ENCODE data around the gene ANOS1.
"Not testable (repeated sequence)": the region's sequence is repeated elsewhere in the genome, so short reads cannot be mapped to it uniquely, and the experiment has no call there.

Gene ANOS1, protein sequence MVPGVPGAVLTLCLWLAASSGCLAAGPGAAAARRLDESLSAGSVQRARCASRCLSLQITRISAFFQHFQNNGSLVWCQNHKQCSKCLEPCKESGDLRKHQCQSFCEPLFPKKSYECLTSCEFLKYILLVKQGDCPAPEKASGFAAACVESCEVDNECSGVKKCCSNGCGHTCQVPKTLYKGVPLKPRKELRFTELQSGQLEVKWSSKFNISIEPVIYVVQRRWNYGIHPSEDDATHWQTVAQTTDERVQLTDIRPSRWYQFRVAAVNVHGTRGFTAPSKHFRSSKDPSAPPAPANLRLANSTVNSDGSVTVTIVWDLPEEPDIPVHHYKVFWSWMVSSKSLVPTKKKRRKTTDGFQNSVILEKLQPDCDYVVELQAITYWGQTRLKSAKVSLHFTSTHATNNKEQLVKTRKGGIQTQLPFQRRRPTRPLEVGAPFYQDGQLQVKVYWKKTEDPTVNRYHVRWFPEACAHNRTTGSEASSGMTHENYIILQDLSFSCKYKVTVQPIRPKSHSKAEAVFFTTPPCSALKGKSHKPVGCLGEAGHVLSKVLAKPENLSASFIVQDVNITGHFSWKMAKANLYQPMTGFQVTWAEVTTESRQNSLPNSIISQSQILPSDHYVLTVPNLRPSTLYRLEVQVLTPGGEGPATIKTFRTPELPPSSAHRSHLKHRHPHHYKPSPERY

DNA sequence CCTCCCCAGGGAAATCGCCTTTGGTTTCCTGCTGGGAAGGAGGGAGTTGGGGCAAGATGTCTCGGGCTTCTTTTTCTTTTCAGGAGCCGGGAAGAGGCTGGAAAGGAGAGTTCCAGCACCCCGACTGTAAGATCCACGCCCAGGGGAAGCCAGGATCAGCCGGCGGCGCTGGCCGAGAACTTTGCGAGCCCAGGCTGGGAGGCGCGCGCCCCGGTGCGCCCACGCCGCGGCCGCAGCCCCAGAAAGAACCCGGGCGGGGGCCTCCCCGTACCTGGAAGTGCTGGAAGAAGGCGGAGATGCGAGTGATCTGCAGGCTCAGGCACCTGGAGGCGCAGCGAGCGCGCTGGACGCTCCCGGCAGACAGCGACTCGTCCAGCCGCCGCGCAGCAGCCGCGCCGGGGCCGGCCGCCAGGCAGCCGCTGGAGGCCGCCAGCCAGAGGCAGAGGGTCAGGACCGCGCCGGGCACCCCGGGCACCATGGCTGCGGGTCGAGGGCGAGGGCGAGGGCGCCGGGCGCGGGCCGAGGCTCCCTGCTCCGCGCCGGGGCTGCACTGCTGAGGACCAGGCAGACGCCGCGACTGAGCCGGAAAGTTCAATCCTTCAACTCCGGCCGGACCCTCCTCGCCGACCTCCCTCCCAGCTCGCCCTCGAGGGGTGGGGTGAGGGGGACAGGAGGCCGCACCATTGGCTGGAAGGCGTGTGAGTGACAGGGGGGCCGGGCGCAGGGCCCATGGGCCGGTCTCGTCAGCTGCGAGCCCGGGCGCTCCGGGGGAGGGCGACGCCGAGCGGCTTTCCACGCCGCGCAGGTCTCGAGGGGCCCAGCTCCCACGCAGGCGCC is at the start of gene ANOS1:
ANOS1 (minus strand) TSS at position 579 of the 837 bp plus-strand sequence; CDS start at position 478, 101 bp downstream.
- DNase-seq (ENCODE audit: low read depth, low spot score): no peak

DNA sequence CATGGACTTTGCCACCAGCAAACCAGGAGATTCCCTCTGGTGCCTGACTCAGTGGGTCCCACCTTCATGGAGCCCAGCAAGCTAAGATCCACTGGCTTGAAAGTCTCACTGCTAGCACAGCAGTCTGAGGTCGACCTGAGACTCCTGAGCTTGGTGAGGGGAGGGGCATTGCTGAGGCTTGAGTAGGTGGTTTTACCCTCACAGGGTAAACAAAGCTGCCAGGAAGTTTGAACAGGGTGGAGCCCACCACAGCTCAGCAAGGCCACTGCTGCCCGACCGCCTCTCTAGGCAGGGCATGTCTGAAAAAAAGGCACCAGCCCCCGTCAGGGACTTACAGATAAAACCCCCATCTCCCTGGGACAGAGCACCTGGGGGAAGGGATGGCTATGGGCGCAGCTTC is 41.2 kb upstream of the ANOS1 start:
- DNase-seq (ENCODE audit: low read depth, low spot score): no peak

DNA sequence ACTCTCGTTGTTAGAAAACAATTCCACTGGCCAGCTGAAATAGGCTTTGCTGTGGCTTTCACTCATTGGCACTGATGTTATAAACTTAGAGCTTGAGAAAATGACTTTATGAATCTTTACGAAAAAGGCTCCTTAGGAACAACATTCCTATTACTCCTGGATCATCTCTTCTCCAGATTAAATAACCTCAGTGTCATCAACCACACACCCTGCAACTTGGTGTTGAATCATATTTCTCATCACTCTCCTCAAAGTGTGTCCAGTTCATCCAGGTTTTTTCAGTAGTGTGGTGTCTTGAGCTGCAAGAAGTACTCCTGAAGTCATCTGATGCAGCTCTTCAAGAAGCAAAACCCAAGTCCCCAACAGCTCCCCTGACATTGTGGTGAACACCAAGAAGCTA is 28.1 kb upstream of the ANOS1 start:
- DNase-seq (ENCODE audit: low read depth, low spot score): no peak

DNA sequence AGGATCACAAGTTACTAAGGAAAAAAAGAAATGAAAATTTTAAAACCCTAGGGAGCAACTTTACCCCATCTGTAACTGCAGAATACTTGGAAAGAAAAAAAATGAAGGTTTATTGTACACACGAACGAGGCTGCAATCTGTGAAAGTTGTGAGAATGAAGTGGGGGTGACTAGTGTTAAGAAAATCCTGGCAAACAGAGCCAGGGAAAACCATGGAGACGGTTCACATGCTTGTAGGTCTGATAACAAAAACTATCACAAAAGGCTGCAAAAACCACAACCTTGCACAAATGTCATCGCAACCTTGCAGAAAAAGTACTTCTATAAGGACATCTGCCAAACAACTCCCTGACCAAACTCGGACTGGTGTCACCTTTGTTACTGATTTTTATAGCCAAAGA is 26.8 kb upstream of the ANOS1 start:
- not testable (repeated sequence) for DNase-seq (ENCODE audit: low read depth, low spot score)

DNA sequence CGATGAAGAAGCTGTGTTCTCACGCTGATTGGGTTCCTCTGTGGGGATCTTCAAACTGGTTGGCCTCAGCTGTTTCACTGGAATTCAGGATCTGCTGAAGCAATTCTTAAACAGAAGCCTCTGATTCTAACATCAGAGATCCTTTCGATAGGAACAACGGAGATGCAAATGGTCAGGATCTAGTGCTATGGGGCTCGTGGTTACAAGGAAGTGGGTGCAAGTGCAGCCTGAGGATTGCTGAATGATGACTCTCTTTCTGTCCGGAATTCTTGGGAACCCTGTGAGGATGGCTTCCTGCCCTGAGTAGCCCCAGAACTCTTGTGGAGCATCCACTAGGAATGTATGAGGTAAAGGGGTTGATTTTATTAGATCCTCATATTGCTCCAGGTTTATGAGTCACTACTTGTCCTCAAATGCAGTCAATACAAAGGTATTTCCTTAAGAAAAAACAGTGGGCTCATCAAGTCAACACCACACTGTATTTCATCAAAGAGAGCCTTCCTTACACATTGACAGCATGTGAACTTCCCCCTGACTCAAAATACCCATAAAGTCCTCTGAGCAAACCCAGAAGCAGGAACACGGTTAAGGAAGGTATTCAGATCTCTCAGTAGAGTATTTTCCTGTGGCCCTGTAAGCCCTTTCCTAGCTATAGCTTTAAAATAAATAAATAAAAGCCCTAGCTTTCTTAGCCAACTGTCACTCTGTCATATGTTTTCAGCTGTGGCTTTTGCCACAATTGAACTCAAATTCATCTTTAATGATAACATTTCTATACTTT is 25.9 kb upstream of the ANOS1 start:
- DNase-seq (ENCODE audit: low read depth, low spot score): not testable (repeated sequence)

DNA sequence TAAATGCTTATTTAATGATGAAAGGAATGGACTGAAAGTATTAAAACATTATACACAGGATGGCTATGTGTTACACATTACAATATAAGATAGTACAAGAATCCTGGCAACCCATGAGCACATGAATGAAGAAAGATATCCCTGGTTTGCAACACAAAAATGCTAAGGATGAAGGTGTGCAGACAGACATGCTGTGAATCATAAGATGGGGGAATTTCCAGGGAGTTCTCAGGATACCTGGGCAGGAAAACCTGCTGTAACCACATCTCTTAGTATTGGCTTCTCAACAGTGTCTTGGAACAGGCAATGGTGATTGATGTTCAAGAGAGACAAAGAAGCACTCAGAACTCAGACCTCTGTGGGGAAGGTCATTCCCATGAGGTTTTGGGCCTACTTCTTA is 23.9 kb upstream of the ANOS1 start:
- no peak for DNase-seq (ENCODE audit: low read depth, low spot score)

DNA sequence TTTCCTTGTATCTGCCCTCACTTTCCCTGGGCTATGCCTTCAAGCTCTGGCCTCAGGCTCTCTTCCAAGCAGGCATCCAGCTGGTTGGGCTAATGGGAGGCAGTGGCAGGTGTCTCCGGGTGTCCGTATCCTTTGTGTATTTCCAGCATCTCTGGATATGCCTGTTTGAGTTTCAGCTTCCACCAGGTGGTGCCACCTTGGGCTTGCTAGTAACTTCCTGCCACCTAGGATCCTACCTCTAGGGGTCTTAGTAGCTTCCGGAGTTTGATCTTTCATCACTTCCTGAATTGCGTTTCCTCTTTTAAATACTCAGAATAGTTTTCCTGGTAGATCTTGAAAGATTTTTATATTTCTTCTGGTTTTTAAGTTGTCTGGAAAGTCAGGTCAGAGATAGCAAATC is 23.2 kb upstream of the ANOS1 start:
- DNase-seq (ENCODE audit: low read depth, low spot score): no peak

DNA sequence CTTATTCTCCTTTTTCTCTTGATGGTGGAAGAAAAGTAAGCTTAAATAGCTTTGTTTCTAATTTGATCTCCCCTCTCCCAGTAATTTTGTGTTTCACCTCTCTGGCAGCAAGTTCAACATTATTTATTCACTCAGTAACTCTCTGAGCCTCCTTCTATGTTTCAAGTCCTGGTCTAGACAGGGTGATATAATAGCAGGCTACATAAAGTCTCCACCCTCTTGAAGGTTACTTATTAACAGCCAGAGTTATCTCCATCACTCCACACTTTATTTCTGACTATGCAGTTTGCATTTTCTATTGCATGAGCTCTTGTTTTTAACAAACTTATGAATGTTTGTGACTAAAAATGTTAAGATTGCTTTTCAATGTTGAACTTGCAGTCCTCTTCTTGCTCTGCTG is 17.8 kb upstream of the ANOS1 start:
- DNase-seq (ENCODE audit: low read depth, low spot score): no peak

DNA sequence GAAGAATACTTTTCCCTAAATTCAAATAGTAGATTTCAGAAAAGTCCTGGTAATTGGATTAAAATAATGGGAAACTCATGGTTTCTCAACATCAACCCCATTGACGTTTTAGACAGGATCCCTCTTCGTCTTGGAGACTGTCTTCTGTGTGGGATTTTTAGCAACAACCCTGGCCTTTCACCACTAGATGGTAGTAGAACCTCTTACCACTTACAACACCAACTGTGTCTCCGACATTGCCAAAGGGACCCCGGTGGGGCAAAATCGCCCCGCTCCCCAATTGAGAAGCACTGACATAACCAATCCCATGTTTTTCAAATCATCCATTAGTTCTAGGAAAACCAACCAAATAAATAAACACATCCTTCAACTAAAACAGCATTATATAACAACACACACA is 16.9 kb upstream of the ANOS1 start:
- no peak for DNase-seq (ENCODE audit: low read depth, low spot score)

DNA sequence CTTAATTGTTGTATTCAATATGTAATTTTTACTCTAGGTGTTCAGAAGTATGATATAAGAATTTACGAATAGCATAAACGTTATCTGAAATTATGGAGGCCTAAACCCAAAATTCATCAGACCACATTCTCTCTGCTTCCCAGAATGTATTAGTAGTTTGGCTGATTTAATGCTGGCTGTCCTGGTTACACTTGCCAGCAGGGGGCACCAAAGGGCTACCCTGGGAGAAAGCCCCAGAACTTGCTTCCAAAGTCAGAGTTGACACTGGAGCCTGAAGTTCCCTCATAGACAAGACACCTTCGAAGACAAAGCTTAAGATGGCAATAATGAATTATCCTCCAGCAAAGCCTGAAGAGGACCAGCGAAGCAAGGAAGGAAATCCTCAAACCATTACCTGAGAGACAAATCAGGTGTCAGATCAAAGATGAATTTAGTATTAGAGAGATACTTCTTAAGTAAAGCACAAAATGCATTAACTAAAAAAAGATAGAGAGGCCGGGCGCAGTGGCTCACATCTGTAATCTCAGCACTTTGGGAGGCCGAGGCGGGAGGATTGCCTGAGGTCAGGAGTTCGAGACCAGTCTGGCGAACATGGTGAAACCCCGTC is 11.3 kb upstream of the ANOS1 start:
- peak; percentile 12 for DNase-seq (ENCODE audit: low read depth, low spot score)

DNA sequence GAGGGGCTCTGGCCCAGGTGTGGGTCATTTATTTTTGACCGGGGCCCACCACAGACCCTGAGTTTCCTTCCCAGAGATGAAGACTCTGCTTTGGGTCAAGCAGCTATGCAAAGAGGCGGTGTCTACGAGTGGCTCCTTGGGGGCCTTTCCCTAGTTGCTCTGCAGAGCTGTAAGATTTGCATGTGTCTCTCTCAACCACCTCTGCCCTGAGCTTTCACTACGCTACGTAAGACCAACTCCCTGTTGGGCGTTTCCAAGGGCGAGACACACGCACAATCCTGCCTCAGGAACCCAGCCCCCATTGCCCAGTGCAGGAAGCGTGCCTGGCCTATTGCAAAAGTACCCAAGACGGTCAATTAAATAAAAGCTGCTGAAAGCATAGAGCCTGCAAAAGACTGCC is 10.0 kb upstream of the ANOS1 start:
- DNase-seq (ENCODE audit: low read depth, low spot score): no peak

DNA sequence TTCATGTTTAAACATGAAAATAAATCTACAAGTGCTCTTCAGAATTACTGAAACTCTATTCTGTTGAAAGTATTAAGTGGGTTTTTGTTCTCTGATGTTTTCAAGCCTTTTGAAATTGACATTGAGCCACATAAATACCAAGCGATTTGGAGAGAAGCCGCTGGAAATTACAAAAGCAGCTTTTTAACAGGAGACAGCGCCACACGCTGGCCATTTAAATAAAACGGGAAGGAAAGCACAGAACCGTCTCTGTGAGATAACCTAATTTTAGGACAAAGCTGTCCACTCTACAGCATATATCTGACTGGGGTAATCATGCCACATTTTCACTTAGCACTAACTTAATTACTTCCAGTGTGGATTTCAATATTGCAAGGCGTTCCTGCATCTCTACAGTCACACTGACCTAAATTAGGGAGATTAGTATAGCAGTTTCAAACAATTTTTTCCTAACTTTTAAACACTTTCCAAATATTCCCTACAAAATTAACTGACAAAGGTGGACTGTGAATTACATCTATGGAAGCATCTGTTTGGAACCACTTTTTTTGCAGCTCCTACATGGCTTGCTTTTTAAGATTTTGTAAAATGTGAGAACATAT is 6.8 kb upstream of the ANOS1 start:
- DNase-seq (ENCODE audit: low read depth, low spot score): no peak

DNA sequence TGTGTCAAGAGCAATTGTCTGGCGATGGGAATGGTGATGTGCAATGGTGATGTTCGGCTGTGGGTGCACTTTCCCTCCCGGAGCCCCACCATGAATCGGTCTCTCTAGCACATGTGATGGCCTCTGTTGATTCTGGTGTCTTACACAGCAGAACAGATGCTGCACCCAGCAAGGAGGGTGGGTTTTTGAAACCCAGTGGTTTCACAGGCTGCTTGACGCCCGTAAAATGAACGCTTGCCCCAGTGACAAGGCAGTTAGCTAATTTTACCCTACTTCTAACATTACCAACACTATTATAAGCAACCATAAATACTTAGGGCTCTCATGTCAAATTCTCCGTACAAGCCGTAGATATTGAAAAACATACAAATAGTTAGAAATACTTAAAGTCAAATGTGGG is 5.9 kb upstream of the ANOS1 start:
- no peak for DNase-seq (ENCODE audit: low read depth, low spot score)

DNA sequence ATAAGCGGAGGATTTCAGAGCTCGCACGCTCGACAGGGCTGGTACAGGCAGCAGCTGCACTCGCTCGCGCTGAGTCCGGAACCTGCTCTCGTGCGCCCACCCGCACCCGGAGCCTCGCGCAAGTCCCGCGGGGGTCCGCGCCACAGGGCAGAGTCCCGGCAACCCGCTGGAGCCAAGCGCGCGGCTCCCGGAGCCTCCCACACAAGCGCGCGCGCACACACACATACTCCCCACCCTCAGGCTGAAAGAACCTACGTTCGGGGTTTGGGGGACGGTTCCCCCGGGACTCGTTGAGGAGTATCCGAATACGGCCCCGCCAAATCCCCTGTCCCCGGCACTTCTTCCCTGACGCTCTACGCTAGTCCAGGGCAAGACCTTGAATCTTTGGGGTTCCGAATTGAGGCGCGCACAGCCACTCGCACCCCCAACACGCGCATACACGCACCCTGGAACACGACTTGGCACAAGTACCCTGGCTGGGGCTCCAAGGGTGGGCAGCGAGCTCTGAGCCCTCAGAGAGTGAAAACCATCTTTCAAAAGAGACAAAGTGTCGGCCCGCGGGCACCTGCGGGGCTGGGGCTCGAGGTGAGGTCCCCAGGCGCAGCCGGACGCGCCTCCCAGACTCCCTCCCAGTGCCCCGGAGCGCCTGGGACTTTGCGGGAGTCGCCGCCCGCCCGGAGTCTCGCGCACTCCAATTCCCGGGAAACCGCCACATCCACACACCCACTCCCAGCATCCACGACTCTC is 952 bp downstream of the ANOS1 start:
- DNase-seq (ENCODE audit: low read depth, low spot score): no peak

DNA sequence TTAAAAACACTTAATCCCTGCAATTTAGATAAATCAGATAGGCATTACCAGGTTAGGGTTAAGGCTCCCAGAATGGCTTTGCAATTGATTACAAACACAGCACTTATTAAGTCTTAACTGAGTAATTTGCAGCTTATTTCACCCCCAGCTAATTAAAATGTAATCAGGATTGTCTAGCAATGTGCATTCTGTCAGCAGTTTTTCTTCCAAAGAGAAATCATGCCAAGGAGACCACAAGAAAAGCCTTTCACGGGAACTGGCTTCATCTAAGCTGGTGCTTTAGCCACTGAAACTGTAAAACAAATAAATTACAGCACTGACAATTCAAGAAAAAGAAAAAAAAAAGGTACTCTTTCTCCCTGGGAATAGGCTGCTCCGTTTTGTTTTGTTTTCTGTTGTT is 2.1 kb downstream of the ANOS1 start:
- no peak for DNase-seq (ENCODE audit: low read depth, low spot score)

DNA sequence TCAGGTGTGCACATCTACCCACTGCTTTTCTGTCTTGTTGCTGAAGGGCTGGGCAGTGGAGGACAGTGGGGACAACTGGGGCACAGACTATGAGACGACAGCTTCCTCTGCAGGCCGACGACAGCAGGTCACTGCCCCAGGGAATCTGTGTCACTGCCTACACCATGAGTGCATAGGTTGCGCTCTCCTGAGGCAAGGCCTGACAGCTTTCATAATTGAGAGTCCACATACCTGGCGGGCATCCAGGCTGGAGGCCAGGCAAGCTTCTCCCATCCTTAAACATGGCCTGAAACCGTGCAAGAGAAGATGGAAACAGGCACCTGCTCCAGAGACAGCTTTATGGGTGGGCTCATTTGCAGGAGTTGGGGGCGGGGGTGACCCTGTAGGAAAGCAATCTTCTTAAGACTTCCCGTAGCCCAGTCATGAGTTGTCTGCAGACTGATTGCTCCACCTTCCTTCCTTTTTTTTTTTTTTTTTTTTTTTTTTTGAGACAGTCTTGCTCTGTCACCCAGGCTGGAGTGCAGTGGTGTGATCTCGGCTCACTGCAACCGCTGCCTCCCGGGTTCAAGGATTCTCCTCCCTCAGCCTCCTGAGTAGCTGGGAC is 2.9 kb downstream of the ANOS1 start:
- no peak for DNase-seq (ENCODE audit: low read depth, low spot score)

DNA sequence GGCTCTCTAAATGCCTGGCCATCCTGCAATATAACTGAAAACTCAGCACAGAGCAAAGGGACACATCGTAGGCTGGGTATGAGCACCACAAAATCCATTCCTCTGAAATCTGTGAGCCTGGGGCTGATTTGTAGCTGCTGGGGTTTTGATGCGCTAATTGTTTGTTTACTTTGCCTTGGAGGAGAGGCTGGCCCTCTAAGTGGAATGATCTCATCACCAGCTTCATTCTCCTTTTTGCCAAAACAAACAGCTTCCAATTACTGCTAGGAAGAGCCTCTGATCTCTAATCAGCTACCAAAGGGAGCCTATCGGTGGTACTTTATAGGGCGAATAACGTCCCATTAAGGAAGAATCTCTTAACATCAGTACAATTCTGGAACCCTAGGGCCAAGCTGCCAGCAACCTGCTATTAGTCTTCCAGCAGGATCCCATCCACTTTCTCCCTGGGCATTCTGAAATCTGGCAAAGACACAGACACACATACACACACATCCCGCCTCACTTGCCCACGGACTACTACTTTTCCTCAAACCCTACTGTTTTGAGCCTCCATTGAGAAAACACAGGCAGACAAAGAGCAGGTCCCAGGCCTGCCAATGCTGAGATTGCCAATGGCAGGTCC is 5.8 kb downstream of the ANOS1 start:
- no peak for DNase-seq (ENCODE audit: low read depth, low spot score)

DNA sequence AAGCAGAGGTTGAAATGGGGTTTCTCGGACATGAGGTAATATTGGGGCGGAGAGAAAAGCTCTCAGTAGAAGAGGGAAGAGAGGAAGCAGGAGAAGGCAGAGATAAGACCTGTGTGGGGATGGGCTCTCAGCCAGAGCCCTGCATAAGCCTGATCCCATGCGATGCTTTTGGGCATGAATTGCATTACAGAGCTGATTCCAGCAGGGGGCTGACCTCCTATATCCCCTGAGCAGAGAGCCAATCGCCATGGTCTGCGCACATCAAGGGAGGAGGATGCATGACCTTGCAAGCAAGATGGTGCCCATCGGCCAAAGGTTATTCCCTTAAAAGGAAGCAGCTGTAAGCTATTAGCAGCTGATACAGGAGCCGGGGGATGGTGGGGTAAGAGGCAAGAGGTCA is 7.6 kb downstream of the ANOS1 start:
- no peak for DNase-seq (ENCODE audit: low read depth, low spot score)

DNA sequence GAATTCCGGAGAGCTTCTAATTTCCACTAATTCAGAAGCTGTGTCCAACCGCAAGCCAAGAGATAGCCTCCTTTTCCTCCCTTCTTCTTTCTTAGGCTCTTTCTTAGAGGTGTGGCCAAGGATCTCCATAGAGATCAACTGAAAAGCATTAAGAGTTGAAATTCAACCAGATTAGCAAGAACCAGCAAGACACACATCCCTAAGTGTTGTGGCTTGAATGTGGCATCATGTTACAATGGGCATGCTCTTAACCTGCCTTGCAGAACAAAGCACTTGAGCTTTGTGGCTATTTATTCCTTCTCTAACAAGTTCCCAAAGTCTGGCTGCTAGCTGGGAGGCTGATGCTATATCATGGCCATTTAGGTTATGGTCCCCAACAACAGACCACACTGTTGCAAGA is 10.4 kb downstream of the ANOS1 start:
- DNase-seq (ENCODE audit: low read depth, low spot score): no peak

All from activated CD4-positive, CD25-positive, alpha-beta regulatory T cell treated with anti-CD3 and anti-CD28 coated beads, Interleukin-2, amount 50 U/mL, for 16 hours (primary cell).